GM12874 (cell line): Measurements from ENCODE around the gene GTF3C1.

Experiments
- CTCF ChIP-seq: IDR thresholded peaks from 2 replicates; pipeline ENCODE4 v1.5.1; 2011; ENCODE audit warnings: low read depth, mild to moderate bottlenecking, control low read depth, low read length, moderate library complexity; ENCODE audit not compliant: insufficient read depth

GTF3C1 gene

DNA sequence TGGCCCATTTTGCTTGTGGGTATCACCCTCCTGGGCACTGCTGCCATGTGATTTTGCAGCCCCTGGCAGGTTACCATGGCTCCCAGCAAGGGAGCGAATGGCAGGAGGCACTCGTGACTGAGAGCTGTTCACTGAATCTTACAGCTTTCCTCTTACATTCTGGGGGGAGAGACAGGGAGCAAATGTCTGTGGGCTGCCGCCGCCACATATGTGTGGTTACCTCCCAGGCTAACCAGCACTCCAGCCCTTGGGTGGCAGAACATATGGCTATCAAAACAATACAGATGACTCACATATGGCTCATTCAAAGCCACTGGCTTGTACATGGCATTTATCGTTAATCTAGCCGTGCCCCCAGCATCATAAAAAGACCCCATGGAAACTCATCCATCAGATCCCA, 19.8 kb downstream of the GTF3C1 start:
- no peak for TF ChIP-seq CTCF

DNA sequence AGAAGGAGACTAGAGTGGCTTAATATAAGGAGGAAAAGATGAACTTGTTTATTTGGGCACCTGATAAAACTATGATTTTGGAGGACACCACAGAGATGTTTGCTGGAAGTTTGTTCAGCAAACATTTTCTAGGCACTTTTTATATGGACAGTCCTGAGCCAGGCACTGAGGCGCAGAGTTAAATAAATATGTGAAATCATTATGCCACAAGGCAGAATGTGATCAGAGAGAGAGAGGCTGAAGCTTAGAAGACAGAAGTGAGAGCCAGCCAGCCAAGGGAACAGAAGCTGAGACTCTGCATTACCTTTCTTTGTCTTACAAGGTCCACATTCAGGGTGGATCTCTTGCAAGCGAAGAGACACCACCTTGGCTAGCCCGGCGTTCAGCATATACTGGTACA, 21.4 kb downstream of the GTF3C1 start:
- no peak for TF ChIP-seq CTCF

DNA sequence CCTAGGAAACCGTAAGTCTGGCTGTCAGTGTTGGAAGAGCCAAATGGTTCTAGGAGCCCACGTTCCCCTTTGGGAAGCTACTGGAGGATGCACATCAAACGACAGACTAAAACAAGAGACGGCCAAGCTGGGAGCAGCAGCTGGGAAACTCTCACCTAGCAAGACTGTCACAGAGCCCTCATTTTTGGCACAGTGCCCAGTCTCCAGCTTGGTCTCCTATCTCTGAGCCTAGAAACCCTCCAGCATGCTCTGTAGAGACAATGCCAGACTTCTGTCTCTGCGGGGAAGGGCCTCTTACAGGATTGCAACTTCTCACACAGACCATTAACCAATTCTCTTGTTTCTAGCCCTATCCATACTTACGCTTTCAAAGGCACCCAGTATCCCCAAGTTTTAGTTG, 23.5 kb downstream of the GTF3C1 start:
- no peak for TF ChIP-seq CTCF

GRCh38 chr16:27522173-27522707, 27.5 kb downstream of the GTF3C1 start:
- TF ChIP-seq CTCF: no peak

GRCh38 chr16:27520982-27521673, 28.6 kb downstream of the GTF3C1 start:
- no peak for TF ChIP-seq CTCF

GRCh38 chr16:27518226-27518625, 31.5 kb downstream of the GTF3C1 start:
- TF ChIP-seq CTCF: no peak

GRCh38 chr16:27517664-27518063, 32.0 kb downstream of the GTF3C1 start:
- TF ChIP-seq CTCF: no peak
